Measurements from ENCODE around the gene LARGE1. TPM values are rescaled to one million over a fixed set of nuclear protein-coding genes. Genes with fewer than 3 reads are reported as not detected.

The LARGE1 gene
- total RNA-seq, 1 experiment from 2014 or later, result 5.8 TPM

DNA sequence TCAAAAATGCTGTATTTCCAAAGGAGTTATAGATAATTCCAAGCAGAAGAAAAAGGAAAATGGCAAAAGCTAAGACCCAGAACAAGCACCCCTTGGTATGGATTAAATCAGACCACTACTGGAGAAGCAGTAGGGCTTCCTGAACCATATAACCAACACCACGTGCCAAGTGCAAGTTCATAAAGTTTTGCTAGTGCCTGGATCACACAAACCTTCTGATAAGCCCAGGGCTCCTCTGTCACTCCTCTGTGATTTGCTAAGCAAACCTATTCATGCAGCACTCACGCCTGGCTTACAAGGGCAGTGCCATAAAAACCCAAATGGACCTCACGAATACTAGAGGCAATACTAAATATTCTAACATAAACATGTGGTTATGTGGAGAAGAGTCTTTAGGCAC, 13.3 kb downstream of the LARGE1 start:
- Mint-ChIP-seq H3K27ac (ENCODE audit: unreplicated experiment) (no peak overlapping the region), H3K4me1 (ENCODE audit: low read depth, unreplicated experiment) (no peaks in the 10 kb centered on the region), H3K27me3 (ENCODE audit: insufficient read depth, unreplicated experiment) (no peaks in the 10 kb centered on the region), H3K36me3 (ENCODE audit: insufficient read depth, unreplicated experiment) (no peaks in the 10 kb centered on the region), H3K4me3 (ENCODE audit: unreplicated experiment) (no peak overlapping the region), H3K9me3 (ENCODE audit: unreplicated experiment) (no peaks in the 10 kb centered on the region)
- TF ChIP-seq, protein P1, sequence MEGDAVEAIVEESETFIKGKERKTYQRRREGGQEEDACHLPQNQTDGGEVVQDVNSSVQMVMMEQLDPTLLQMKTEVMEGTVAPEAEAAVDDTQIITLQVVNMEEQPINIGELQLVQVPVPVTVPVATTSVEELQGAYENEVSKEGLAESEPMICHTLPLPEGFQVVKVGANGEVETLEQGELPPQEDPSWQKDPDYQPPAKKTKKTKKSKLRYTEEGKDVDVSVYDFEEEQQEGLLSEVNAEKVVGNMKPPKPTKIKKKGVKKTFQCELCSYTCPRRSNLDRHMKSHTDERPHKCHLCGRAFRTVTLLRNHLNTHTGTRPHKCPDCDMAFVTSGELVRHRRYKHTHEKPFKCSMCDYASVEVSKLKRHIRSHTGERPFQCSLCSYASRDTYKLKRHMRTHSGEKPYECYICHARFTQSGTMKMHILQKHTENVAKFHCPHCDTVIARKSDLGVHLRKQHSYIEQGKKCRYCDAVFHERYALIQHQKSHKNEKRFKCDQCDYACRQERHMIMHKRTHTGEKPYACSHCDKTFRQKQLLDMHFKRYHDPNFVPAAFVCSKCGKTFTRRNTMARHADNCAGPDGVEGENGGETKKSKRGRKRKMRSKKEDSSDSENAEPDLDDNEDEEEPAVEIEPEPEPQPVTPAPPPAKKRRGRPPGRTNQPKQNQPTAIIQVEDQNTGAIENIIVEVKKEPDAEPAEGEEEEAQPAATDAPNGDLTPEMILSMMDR (IDR thresholded peaks at IDR 0.05; ENCODE audit: insufficient read depth in 1 of 2, low read depth in 1 of 2, low read length in 1 of 2, severe bottlenecking in 1 of 2, unreplicated experiment in 1 of 2), result no peak
- no TSS peak for BruUV-seq (replicated peaks)
- ChIA-PET CTCF (no interaction called here), POLR2A (no interaction called here)
- intact Hi-C loops (cut with micrococcal nuclease; ENCODE audit: unreplicated experiment), result no loop called here
- H3K36me3 ChIP-seq (ENCODE audit: control insufficient read depth, insufficient read depth, low read length), result no peaks in the 10 kb centered on the region
- H3K27me3 ChIP-seq (replicated peaks; ENCODE audit: control insufficient read depth, insufficient read depth, low read length), result no peaks in the 10 kb centered on the region
- no peaks in the 10 kb centered on the region for H3K4me1 ChIP-seq
- no peak overlapping the region for H3K4me3 ChIP-seq (ENCODE audit: low read depth, low read length)
- DNase-seq, result no peak
- H3K9me3 ChIP-seq, result no peaks in the 10 kb centered on the region

DNA sequence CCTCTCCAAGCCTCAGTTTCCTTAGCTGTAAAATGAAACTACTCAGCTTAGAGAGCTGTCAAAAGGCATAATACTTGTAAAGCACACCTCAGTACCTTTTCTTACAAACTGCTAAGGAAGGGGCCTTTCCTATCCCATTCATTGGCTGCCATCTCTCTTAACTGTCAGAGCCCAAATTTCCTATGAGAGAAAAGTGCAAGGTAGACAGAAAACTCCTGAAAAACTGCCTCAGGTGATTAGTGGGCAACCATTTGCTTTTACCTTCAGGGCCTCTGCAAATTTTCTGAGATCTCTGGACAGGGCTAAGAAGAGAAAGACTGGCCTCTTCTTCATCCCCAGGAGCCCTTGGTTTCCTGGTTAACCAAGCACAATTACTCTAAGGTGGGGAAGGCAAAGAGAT, 13.8 kb downstream of the LARGE1 start:
- Mint-ChIP-seq H3K4me3 (ENCODE audit: unreplicated experiment) (no peak overlapping the region), H3K9me3 (ENCODE audit: unreplicated experiment) (no peaks in the 10 kb centered on the region), H3K36me3 (ENCODE audit: insufficient read depth, unreplicated experiment) (no peaks in the 10 kb centered on the region), H3K4me1 (ENCODE audit: low read depth, unreplicated experiment) (no peaks in the 10 kb centered on the region), H3K27ac (ENCODE audit: unreplicated experiment) (no peak overlapping the region), H3K27me3 (ENCODE audit: insufficient read depth, unreplicated experiment) (no peaks in the 10 kb centered on the region)
- TF ChIP-seq, protein P1 (IDR thresholded peaks at IDR 0.05; ENCODE audit: insufficient read depth in 1 of 2, low read depth in 1 of 2, low read length in 1 of 2, severe bottlenecking in 1 of 2, unreplicated experiment in 1 of 2), result no peak
- Histone ChIP-seq H3K9me3 (no peaks in the 10 kb centered on the region), H3K27me3 (replicated peaks; ENCODE audit: control insufficient read depth, insufficient read depth, low read length) (no peaks in the 10 kb centered on the region), H3K4me3 (ENCODE audit: low read depth, low read length) (no peak overlapping the region), H3K36me3 (ENCODE audit: control insufficient read depth, insufficient read depth, low read length) (no peaks in the 10 kb centered on the region), H3K4me1 (no peaks in the 10 kb centered on the region)
- CTCF ChIA-PET, result no interaction called here
- intact Hi-C loops (cut with micrococcal nuclease; ENCODE audit: unreplicated experiment), result no loop called here
- BruUV-seq (replicated peaks), result no TSS peak
- no peak for DNase-seq
- POLR2A ChIA-PET, result no interaction called here

DNA sequence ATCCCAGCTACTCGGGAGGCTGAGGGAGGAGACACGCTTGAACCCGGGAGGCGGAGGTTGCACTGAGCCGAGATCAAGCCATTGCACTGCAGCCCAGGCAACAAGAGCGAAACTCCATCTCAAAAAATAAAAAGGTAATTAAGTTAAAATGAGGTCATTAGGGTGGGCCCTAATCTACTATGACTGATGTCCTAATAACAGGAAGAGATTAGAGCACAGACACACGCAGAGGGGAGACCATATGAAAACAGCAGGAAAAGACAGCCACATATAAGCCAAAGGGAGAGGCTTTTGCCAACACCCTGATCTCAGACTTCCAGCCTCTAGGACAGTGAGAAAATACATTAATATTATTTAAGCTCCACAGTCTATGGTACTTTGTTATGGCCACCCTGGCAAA, 17.3 kb downstream of the LARGE1 start:
- POLR2A ChIA-PET, result no interaction called here
- CTCF ChIA-PET, result no interaction called here
- Mint-ChIP-seq H3K36me3 (ENCODE audit: insufficient read depth, unreplicated experiment) (no peaks in the 10 kb centered on the region), H3K27me3 (ENCODE audit: insufficient read depth, unreplicated experiment) (no peaks in the 10 kb centered on the region), H3K27ac (ENCODE audit: unreplicated experiment) (no peak overlapping the region), H3K9me3 (ENCODE audit: unreplicated experiment) (no peaks in the 10 kb centered on the region), H3K4me3 (ENCODE audit: unreplicated experiment) (no peak overlapping the region), H3K4me1 (ENCODE audit: low read depth, unreplicated experiment) (no peaks in the 10 kb centered on the region)
- H3K36me3 ChIP-seq (ENCODE audit: control insufficient read depth, insufficient read depth, low read length), result no peaks in the 10 kb centered on the region
- no peaks in the 10 kb centered on the region for H3K27me3 ChIP-seq (replicated peaks; ENCODE audit: control insufficient read depth, insufficient read depth, low read length)
- intact Hi-C loops (cut with micrococcal nuclease; ENCODE audit: unreplicated experiment), result no loop called here
- BruUV-seq (replicated peaks), result no TSS peak
- TF ChIP-seq, protein P1 (IDR thresholded peaks at IDR 0.05; ENCODE audit: insufficient read depth in 1 of 2, low read depth in 1 of 2, low read length in 1 of 2, severe bottlenecking in 1 of 2, unreplicated experiment in 1 of 2), result no peak
- no peak overlapping the region for H3K4me3 ChIP-seq (ENCODE audit: low read depth, low read length)
- H3K4me1 ChIP-seq, result no peaks in the 10 kb centered on the region
- H3K9me3 ChIP-seq, result no peaks in the 10 kb centered on the region
- no peak for DNase-seq
